ENCODE data around the gene SLC9A2.
A peak's percentile ranks its signal among the peaks of the same experiment; 100 is the strongest.

SLC9A2 gene

GRCh38 chr2:102619414-102620319 is at the start of gene SLC9A2:
Gene SLC9A2 (plus strand): TSS chr2:102619553. CDS start chr2:102619849, 296 bp downstream.
- DNase-seq (ENCODE audit: low spot score): no peak

DNA sequence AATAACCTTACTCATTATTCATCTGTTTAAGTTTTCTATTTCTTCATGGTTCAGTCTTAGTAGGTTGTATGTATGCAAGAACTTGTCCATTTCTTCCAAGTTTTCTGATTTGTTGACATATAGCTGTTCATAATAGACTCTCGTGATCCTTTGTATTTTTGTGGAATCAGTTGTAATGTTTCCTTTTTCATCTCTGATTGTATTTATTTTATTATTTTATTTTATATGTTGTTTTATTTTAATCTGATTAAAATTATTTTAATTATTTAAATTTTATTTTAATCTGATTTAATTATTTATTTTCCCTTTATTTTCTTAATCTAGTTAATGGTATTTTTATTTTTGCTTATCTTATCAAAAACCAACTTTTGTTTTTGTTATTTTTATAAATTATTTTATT is 43.5 kb upstream of the SLC9A2 start:
- no peak for DNase-seq (ENCODE audit: low spot score)

DNA sequence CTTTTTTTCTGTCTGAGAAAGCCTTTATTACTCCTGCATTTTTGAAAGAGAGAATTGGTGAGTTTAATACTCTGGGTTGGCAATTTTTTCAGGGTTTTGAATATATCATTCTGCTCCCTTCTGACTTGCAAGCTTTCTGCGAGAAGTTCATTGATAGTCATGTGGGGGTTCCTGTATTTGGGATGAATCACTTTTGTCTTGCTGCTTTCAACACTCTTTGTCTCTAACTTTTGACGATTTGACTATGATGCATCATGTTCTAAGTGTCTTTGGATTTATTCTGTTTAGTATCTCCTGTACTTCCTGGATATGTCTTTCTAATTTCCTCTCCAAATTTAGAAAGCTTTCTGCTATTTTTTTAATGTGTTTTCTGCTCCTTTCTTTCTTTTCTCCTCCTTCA is 41.0 kb upstream of the SLC9A2 start:
- DNase-seq (ENCODE audit: low spot score): no peak

- DNase-seq (ENCODE audit: low spot score): no peak
Observed at GRCh38 chr2:102581911-102582310, 37.4 kb upstream of the SLC9A2 start.

- no peak for DNase-seq (ENCODE audit: low spot score)
Observed at GRCh38 chr2:102582845-102583244, 36.5 kb upstream of the SLC9A2 start.

GRCh38 chr2:102585847-102586404 is 33.4 kb upstream of the SLC9A2 start:
- DNase-seq (ENCODE audit: low spot score): no peak

- DNase-seq (ENCODE audit: low spot score): no peak
Observed at GRCh38 chr2:102588213-102588939, 31.0 kb upstream of the SLC9A2 start.

DNA sequence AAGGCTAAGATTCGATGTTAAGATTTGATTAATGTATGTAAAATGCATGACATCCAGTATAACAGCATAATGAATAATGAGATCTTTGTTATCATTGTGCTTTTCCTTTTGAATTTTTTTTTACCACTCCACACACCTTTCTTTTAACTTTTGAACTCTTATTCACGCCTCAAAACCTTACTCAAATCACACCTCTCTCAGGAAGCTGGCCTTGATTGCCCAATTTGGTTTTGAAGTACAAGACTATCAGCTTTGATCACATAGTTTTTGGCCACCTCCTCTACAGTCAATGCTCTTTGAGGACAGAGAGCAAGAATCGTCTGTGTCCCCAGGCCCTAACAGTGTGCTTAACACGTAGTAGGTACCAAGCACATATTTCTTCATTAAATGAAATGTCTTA is 29.9 kb upstream of the SLC9A2 start:
- no peak for DNase-seq (ENCODE audit: low spot score)

DNA sequence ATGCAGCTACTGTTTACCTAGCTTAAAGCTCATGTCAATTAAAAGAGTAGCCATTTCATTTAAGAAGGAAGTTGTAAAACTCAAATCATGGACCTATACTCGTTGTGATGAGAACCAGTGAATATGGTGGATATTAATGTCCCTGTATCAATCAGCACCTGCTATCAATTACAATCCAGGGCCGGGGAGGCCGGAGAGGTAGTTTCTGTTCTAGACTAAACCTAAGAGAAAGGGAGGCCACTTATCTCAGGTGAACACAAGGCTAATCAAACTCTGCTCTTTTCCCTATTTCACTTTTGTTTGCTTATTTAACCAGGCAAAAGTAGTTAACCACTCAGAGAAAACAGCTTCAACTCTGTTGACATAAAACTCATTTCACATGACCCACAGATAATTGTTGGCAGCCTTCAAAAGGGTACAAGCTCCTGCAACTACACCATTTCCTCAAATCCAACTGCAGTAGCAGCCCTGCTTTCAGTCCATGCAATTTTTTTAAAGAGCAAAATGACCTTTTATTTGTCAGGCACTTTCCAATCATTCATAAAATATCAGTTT is 27.8 kb upstream of the SLC9A2 start:
- DNase-seq (ENCODE audit: low spot score): no peak

DNA sequence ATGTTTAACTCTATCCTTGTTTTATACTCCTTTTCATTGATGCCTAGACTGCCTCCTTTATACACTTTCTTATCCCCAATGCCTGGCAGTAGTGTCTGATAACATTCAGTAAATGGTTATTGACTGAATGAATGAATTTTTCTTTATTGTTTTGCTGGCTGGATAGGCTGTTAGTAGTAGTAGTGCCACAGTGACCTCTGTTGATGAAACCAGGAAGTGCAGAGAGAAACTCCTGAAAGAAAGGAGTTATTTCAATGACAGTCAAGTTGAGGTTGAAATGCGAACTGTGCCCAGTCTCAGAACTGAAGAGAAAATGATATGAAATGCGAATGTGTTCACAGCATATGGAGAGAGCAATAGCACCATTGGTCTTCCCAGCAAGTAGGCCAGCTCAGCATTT is 26.8 kb upstream of the SLC9A2 start:
- no peak for DNase-seq (ENCODE audit: low spot score)

DNA sequence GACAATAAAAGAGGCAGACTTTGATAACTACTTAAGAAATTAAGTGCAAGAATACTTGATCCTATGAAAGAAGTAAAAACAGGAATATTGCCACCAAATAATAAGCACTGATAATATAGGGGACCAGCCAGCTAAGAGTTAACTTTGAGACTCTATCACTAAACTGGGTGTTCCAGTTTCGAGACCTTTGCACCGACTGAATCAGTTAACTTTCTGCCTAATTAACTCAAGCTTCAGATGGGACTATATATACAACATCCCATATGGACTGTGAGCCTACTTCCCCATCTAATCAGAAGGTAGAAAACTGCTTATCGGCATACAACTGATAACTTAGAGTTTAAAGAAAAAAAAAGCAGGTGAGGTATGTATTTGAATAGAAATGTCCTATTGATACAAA is 25.8 kb upstream of the SLC9A2 start:
- no peak for DNase-seq (ENCODE audit: low spot score)

GRCh38 chr2:102594445-102595016 is 24.8 kb upstream of the SLC9A2 start:
- no peak for DNase-seq (ENCODE audit: low spot score)

GRCh38 chr2:102597788-102598187 is 21.6 kb upstream of the SLC9A2 start:
- no peak for DNase-seq (ENCODE audit: low spot score)

DNA sequence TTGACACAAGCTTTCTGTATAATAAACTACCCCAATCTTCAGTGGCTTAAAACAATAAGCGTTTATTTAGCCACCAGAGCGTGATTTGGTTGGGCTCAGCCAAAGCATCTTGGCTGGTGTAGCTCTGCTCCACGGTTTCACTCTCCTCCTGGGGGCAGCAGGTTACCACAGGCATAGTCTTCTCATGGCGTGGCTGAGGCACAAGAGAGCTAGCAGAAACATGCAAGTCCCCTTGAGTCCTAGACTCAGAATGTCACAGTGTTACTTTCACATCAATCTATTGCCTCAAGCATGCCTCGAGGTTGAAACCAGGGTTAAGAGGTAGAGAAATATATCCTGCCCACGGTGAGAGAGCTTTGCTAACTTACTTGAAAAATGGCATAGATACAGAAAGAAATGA is 19.9 kb upstream of the SLC9A2 start:
- DNase-seq (ENCODE audit: low spot score): no peak

- no peak for DNase-seq (ENCODE audit: low spot score)
Observed at GRCh38 chr2:102601730-102602129, 17.6 kb upstream of the SLC9A2 start.

- DNase-seq (ENCODE audit: low spot score): no peak
Observed at GRCh38 chr2:102603904-102604303, 15.4 kb upstream of the SLC9A2 start.

- no peak for DNase-seq (ENCODE audit: low spot score)
Observed at GRCh38 chr2:102604769-102605168, 14.6 kb upstream of the SLC9A2 start.

- DNase-seq (ENCODE audit: low spot score): no peak
Observed at GRCh38 chr2:102606353-102606752, 13.0 kb upstream of the SLC9A2 start.

DNA sequence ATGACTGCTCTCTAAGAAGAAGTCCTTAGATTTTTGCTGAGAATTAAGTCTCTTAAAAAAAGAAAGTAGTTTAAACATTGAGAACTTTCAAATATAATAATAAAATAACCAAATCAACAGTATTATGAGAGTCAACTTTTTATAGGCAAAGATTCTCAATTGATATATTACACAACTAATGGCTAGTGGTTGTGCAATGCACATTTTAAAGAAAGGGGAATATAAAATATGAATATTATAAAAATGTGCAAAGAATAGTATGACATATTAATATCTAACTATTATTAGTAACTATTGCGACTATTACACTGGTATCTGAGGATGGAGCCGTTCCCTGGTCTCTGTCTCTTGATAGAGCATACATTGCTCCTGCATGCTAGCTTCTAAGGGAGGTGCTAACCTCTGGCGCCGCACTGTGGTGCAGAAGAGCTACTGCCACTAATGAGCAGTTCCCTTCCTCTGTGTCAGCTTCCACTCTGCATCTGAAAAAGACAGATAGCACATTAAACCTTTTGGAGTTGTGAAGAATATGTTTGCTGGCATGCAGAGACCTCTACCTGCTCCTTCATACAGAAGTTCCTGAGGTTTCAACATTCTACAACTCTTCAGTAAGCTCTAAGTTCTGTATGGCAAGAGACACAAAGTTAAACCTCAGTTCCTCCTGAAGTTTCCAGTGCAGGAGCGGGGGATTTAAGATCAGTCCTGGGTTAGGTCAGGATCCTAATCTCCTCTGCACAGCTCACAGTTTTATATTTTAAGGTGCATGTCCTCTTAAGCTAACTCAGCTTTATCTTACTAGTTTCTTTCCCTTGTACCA is 3.5 kb upstream of the SLC9A2 start:
- DNase-seq (ENCODE audit: low spot score): peak; percentile 22

DNA sequence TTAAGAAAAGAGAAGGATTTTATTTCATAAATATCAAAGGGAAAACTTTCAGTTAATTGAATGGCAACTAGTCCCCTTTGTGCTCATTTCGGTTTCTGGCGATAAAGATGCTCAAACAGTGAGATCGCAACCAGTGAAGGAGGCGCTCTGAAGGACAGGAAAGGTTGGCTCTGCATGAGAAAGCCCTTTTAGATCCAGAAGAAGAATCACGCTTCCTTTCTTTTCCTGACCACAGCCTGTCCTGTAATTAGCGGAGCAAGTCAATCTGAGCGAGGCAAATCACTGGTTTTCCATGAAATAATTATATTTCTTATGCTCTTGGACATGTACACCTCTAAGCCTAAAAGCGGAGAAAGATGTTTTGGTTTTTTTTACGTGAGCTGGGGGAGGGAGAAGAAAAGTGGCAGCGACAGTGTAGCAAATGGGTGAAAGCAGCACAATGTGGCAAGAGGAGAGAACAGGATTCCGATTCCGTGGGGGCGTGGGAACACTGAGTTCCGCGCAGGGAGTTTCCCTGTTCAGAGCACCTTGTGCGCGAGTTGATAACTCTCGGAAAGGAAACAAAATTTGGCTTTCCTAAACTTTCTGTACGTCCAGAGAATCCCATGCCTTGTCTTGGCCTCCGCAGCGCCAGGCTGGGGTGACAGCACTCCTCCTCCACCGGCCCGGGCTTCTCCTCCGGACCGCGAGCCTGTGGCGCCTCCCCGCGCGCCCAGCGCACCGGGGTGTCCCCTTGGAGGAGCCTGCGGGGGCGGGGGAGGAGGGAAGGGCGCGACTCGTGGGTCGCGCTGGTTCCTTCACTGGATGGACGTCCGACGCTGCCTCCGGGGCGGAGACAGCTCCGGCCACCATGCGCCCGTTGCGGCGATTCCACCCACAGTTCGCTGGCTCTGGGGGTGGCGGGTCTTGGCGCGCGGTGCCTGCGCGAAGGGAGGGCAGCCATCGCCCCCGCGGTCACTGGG is 620 bp upstream of the SLC9A2 start:
- no peak for DNase-seq (ENCODE audit: low spot score)
